GM19328 (cell line): ENCODE measurements around the gene SNU13.
"Not testable (repeated sequence)": the region's sequence is repeated elsewhere in the genome, so short reads cannot be mapped to it uniquely, and the experiment has no call there.

Source experiments
- ATAC-seq: cut with Tn5 transposase; IDR thresholded peaks from one replicate; pipeline ENCODE4 v1.9.1; 2021; ENCODE audit warnings: mild to moderate bottlenecking, moderate library complexity; ENCODE audit not compliant: unreplicated experiment

The SNU13 gene

GRCh38 chr22:41688365-41689211 lies at the start of gene SNU13:
SNU13 (minus strand) TSS chr22:41688867; CDS start chr22:41688796, 71 bp downstream.
- peak; percentile 73 for ATAC-seq

GRCh38 chr22:41733241-41733640 lies 44.6 kb upstream of the SNU13 start:
- ATAC-seq: not testable (repeated sequence)

- no peak for ATAC-seq
Observed at GRCh38 chr22:41732096-41732772, 43.6 kb upstream of the SNU13 start.

GRCh38 chr22:41731609-41732008 lies 42.9 kb upstream of the SNU13 start:
- ATAC-seq: no peak

DNA sequence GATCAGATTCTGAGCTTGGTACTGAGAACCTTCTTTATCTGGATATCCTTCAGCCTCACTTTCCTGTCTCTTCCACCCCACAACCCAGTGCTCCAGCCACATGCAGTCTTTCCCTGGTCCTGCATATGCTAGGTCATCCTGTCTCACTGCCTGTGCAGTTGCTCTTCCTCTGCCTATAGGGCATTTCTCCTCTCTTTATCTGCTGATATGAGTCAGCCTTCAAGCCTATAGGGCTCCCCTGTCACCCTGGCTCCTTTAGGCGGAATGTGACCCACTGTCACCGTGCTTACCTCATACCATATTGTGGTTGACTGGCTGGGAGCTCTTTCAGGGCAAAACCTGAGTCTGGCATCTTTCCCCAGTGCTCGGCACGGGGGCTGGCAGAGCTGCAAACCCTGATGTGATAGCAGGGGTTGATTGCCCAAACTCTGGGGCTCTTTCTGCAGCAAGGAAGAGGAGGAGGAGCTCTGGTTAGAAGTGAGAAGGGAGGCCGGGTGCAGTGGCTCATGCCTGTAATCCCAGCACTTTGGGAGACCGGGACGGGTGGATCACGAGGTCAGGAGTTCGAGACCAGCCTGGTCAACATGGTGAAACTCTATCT lies 36.9 kb upstream of the SNU13 start:
- no peak for ATAC-seq

DNA sequence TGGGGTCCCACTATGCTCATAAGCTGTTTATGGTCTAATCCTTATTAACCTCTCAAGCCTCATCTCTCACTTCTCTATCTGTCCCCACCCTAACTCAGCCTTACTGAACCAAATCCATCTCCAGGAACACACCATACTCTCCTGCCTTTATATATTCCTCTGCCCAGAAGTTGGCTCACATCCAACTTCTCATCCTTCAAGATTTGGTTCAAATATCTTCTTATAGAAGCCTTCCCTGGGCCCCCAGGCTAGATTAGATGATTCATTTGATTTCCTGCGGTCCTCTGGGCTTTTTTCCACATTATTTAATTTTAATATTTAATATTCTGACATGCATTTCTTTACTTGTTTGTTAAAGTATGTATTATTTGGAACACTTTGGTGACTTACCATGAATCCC lies 33.8 kb upstream of the SNU13 start:
- no peak for ATAC-seq

- ATAC-seq: no peak
Observed at GRCh38 chr22:41713004-41713403, 24.3 kb upstream of the SNU13 start.

GRCh38 chr22:41709341-41709740 lies 20.7 kb upstream of the SNU13 start:
- ATAC-seq: no peak

GRCh38 chr22:41702763-41703162 lies 14.1 kb upstream of the SNU13 start:
- no peak for ATAC-seq

- ATAC-seq: no peak
Observed at GRCh38 chr22:41700108-41700364, 11.4 kb upstream of the SNU13 start.

- no peak for ATAC-seq
Observed at GRCh38 chr22:41699264-41700107, 10.8 kb upstream of the SNU13 start, which contains the start of gene MEI1. MEI1 (plus strand) TSS chr22:41699503; CDS start chr22:41699539, 36 bp downstream.

DNA sequence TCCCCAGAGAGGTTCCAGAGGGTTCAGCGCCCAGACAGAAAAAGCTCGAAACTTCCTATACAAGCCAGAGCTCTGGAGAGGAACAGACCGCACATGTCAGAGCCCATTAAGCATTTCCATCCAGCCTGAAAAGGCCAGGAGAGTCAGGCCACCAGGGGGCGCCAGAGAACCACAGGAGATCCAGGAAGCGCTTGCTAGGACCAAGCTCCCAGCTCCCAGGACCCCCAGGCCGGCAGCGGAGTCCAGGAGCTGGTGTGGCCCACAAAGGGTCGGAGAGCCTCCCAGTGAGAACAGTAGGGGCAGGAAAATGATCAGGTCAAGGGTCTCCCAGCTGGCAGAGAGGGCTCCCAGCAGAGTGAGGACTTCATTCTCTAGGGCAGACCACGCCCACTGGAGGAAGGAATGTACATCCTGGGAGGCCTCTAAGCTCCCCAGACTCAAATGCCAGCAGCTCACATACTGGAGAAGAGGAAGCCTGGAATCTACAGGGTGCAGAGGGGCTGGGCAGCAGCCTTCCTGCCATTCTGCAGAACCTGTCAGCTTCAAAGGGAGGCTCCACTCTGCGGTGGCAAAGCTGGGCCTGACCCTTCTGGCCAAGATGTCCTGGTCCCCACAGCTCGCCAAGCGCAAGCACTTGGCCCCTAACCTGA lies 8.6 kb upstream of the SNU13 start:
- ATAC-seq: no peak

GRCh38 chr22:41696703-41697102 lies 8.0 kb upstream of the SNU13 start:
- no peak for ATAC-seq

DNA sequence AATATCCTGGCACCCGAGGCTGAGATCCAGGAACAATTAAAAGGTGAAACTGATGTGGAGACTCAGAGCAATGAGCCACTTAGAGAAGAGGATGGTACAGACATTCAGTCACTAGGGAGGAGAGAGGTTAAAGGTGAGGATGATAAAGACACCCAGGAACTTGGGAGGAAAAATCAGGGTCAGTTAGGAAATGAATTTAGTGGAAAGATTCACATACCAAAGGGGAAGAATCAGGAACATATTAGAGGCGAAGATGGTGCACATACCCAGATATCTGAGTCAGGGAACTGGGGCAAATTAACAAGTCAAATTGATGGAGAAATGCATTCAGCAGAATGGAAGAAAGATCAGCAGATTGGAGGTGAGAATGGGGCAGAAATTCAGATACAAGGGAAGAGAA lies 6.5 kb upstream of the SNU13 start:
- ATAC-seq: no peak

DNA sequence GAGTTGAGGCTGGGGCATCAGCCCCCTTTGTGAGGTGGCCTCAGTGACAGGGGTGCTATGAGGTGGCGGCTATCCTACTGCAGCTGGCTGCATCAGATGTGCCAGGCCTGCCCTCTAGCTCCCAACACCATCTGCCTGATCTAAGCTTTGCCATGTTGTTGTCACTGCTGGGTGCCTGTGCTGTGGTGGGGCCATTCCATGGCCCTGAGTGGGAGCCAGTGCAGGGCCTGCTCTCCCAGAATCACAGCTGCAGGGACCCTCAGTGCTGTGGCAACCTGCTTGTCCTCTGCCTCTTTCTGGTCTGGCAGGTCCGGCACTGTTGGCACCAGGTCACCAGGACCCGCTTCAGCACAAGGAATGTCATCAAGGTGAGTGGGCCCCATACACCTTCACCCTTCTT lies 1.8 kb upstream of the SNU13 start:
- ATAC-seq: no peak

DNA sequence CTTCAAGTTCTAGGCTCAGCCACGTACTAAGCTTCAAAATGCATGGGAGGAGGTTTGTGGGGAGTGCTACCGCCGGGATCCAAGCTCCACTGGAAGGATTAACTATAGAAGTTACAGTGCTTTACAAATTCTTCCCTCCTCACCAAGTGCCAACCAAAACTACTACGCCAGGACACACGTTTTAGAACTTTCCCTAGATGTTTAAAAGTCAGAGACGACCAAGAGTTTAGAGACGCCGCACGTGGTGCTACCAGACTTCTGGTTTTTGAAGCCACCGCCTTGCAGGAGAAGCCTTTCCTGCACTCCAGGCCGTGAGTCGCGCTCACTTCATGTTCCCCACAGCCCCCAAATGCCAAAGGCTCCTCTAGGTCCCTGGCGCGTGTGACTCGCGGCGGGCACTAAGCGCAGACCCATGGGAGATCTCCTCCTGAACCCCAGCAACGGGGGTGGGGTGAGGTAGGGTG lies 734 bp downstream of the SNU13 start:
- no peak for ATAC-seq

- not testable (repeated sequence) for ATAC-seq
Observed at GRCh38 chr22:41686890-41687289, 1.8 kb downstream of the SNU13 start.

- no peak for ATAC-seq
Observed at GRCh38 chr22:41684194-41684593, 4.5 kb downstream of the SNU13 start.

DNA sequence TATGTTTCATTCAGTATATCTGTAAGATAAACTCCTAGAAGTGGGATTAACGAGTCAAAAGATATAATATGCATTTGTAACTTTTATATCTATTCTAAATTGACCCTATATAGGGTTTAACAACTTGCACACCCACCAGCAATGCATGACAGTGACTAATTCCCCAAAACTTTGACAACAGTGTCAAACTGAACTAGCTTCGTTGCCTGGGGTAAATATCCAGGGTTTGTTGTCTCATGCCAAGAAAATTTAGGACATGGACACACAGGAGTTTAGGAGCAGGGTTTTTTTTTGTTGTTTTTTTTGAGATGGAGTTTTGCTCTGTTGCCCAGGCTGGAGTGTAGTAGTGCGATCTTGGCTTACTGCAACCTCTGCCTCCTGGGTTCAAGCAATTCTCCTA lies 5.1 kb downstream of the SNU13 start:
- ATAC-seq: no peak

DNA sequence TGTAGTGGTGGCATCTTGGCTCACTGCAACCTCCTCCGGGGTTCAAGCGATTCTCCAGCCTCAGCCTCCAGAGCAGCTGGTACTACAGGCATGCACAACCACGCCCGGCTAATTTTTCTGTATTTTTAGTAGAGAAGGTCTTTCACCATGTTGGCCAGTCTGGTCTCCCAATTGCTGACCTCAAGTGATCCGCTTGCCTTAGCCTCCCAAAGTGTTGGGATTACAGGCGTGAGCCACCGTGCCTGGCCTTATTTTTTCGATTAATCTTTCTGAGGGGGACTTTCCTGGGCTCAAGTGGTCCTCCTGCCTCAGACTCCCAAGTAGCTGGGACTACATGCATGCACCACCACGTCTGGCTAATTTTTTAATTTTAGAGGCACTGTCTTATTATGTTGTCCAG lies 5.6 kb downstream of the SNU13 start:
- no peak for ATAC-seq
